GM18907 (cell line): ENCODE measurements around the gene TSPYL1.
A peak's percentile ranks its signal among the peaks of the same experiment; 100 is the strongest.
"Not testable (repeated sequence)": the region's sequence is repeated elsewhere in the genome, so short reads cannot be mapped to it uniquely, and the experiment has no call there.

Source experiments
- ATAC-seq: cut with Tn5 transposase; IDR thresholded peaks from one replicate; pipeline ENCODE4 v1.9.1; 2021; ENCODE audit warnings: mild to moderate bottlenecking, moderate library complexity; ENCODE audit not compliant: unreplicated experiment

TSPYL1 gene

GRCh38 chr6:116279232-116280160, at the start of gene TSPYL1:
Gene TSPYL1 (minus strand): TSS chr6:116279930. CDS start chr6:116279830, 100 bp downstream.
- ATAC-seq = peak; percentile 98

- ATAC-seq = no peak
Measured at GRCh38 chr6:116329156-116329555, 49.4 kb upstream of the TSPYL1 start.

- no peak for ATAC-seq
Measured at GRCh38 chr6:116328528-116328903, 48.8 kb upstream of the TSPYL1 start.

- no peak for ATAC-seq
Measured at GRCh38 chr6:116327803-116328527, 48.2 kb upstream of the TSPYL1 start.

GRCh38 chr6:116326996-116327395, 47.3 kb upstream of the TSPYL1 start:
- ATAC-seq = no peak

GRCh38 chr6:116326181-116326671, 46.5 kb upstream of the TSPYL1 start:
- ATAC-seq = no peak

- not testable (repeated sequence) for ATAC-seq
Measured at GRCh38 chr6:116325634-116326132, 46.0 kb upstream of the TSPYL1 start.

GRCh38 chr6:116323863-116324262, 44.1 kb upstream of the TSPYL1 start:
- ATAC-seq = no peak

GRCh38 chr6:116321933-116322332, 42.2 kb upstream of the TSPYL1 start:
- not testable (repeated sequence) for ATAC-seq

GRCh38 chr6:116316772-116317467, 37.2 kb upstream of the TSPYL1 start:
- ATAC-seq = no peak

- ATAC-seq = no peak
Measured at GRCh38 chr6:116314878-116315277, 35.1 kb upstream of the TSPYL1 start.

GRCh38 chr6:116314218-116314617, 34.5 kb upstream of the TSPYL1 start:
- no peak for ATAC-seq

GRCh38 chr6:116313101-116313776, 33.5 kb upstream of the TSPYL1 start:
- no peak for ATAC-seq

GRCh38 chr6:116309657-116310056, 29.9 kb upstream of the TSPYL1 start:
- ATAC-seq = no peak

GRCh38 chr6:116309001-116309400, 29.3 kb upstream of the TSPYL1 start:
- ATAC-seq = no peak

GRCh38 chr6:116307633-116308032, 27.9 kb upstream of the TSPYL1 start:
- ATAC-seq = no peak

GRCh38 chr6:116307001-116307400, 27.3 kb upstream of the TSPYL1 start:
- ATAC-seq = no peak

GRCh38 chr6:116304538-116305097, 24.9 kb upstream of the TSPYL1 start:
- ATAC-seq = no peak

GRCh38 chr6:116301104-116301503, 21.4 kb upstream of the TSPYL1 start:
- ATAC-seq = no peak

- ATAC-seq = no peak
Measured at GRCh38 chr6:116300566-116300965, 20.8 kb upstream of the TSPYL1 start.
